ENCODE data around the gene CPB1.

Gene CPB1

DNA sequence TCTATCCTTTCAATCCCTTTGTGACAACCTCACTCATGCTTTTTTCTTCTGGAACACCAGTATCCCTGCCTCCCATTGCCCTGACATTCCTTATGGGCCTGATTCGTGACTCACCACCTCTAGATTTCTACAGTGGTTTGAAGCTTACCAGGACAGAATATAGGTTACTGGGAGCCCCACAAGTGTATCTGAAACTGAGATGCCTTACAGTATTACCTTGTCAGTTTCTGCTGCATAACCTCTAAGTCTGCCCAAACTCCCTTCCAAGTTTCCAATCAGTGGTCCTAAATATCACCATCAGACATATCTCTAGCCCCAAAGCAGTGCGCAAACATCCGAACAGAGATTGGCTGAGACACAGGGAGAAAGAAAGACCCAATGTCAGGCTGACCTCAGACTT is 5.6 kb downstream of the CPB1 start:
- Histone ChIP-seq H3K27ac (ENCODE audit: low read depth, low read length) (no peak overlapping the region), H3K27me3 (ENCODE audit: insufficient read depth, low read length) (no peaks in the 10 kb centered on the region), H3K4me3 (ENCODE audit: low read length) (no peak overlapping the region), H3K4me1 (ENCODE audit: insufficient read depth, low read length) (no peaks in the 10 kb centered on the region), H3K9ac (ENCODE audit: low read depth, low read length) (no peak overlapping the region), H3K36me3 (ENCODE audit: insufficient read depth, low read length) (no peaks in the 10 kb centered on the region), H3K9me3 (ENCODE audit: insufficient read depth, low read depth, low read length) (no peaks in the 10 kb centered on the region)
- WGBS = 92% methylated on average over 3 of the region's 3 CpGs

DNA sequence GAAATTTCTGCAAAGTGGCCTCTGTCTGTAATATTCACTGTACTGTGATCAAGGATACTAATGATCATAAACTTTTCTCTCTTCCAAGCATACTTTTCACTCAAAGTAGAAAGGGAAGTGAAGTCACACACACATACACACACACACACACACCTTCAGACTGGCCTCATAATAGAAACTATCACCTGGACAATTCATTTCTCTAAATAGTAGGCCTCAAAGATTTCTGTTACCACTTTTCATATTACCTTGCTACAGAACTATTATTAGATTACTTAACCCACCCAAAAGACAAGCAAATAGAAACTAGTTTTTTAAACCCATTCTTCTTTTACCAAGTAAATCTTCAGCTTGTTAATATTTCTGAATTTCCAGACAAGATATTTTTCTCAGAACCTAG is 12.2 kb downstream of the CPB1 start:
- Histone ChIP-seq H3K27ac (ENCODE audit: low read depth, low read length) (no peak overlapping the region), H3K27me3 (ENCODE audit: insufficient read depth, low read length) (no peaks in the 10 kb centered on the region), H3K9ac (ENCODE audit: low read depth, low read length) (no peak overlapping the region), H3K9me3 (ENCODE audit: insufficient read depth, low read depth, low read length) (no peaks in the 10 kb centered on the region), H3K4me1 (ENCODE audit: insufficient read depth, low read length) (no peaks in the 10 kb centered on the region), H3K36me3 (ENCODE audit: insufficient read depth, low read length) (no peaks in the 10 kb centered on the region), H3K4me3 (ENCODE audit: low read length) (no peak overlapping the region)

DNA sequence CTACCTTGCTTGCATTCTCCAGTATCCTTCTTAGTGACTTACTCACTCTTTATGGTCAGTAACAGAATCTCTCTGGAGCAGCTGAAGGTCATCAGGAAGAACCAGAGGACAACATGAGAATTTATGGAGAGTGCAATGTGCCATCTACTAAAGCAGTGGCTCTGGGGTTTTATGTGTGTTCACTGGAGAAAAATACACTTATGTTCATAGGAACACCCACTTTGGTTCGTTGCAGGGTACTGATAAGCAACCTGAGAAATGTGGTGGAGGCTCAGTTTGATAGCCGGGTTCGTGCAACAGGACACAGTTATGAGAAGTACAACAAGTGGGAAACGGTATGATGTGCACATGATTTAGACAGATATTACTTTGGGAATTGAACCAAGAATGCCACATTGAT is 12.8 kb downstream of the CPB1 start:
- H3K27ac ChIP-seq (ENCODE audit: low read depth, low read length) = no peak overlapping the region
- no peaks in the 10 kb centered on the region for H3K27me3 ChIP-seq (ENCODE audit: insufficient read depth, low read length)
- H3K36me3 ChIP-seq (ENCODE audit: insufficient read depth, low read length) = no peaks in the 10 kb centered on the region
- WGBS = 94% methylated on average over 4 of the region's 4 CpGs
- H3K9ac ChIP-seq (ENCODE audit: low read depth, low read length) = no peak overlapping the region
- no peaks in the 10 kb centered on the region for H3K4me1 ChIP-seq (ENCODE audit: insufficient read depth, low read length)
- no peak overlapping the region for H3K4me3 ChIP-seq (ENCODE audit: low read length)
- no peaks in the 10 kb centered on the region for H3K9me3 ChIP-seq (ENCODE audit: insufficient read depth, low read depth, low read length)

DNA sequence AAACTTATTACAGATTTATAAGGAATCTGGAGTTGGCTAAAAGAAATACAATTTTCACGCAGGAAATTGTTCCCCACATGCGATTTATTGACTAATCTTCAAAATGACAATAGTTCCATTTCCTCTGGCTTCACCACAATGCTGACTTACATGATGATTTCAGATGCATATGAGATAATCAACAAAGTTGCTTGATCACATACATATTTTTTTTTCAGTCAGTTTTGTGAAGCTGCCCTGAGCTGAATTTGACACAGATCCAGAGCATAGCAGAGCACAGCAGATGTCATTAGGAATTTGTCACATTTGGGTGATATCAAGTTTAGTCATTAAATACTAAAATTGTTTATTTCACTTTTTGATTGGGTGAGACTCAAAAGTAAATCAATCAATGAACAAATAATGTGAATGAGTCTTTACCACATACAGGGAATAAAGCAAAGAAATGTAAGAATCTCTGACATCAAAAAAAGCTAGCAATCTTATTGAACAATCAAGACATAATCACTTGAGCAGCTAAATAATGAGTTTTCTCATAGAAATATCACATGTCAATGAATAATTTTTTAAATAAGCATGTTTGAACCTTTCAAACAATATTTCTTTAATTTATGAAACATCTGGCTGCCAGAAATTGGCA is 18.3 kb downstream of the CPB1 start:
- no peak overlapping the region for H3K4me3 ChIP-seq (ENCODE audit: low read length)
- H3K9me3 ChIP-seq (ENCODE audit: insufficient read depth, low read depth, low read length) = no peaks in the 10 kb centered on the region
- no peaks in the 10 kb centered on the region for H3K36me3 ChIP-seq (ENCODE audit: insufficient read depth, low read length)
- H3K4me1 ChIP-seq (ENCODE audit: insufficient read depth, low read length) = no peaks in the 10 kb centered on the region
- no peak overlapping the region for H3K9ac ChIP-seq (ENCODE audit: low read depth, low read length)
- H3K27me3 ChIP-seq (ENCODE audit: insufficient read depth, low read length) = no peaks in the 10 kb centered on the region
- 94% methylated on average over 2 of the region's 2 CpGs for WGBS
- no peak overlapping the region for H3K27ac ChIP-seq (ENCODE audit: low read depth, low read length)

DNA sequence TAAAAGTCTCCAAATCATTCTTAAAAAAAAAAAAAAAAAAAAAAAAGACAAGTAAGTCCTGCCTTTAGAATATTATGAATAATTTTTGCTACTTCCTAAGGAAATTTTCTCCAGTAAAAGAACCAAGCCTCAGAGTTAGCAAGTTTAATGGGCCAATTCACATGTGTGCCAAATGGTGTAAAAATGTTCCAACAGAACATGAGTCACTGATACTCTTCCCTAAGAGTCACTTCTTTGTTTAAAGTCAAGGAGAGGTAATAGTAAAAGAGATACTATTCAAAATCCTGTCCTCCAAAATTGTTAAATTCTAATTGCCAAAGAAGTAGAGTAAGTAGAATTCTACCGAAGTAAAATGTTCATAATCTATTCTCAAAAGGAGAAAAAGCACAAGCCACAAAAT is 19.7 kb downstream of the CPB1 start:
- WGBS = 86% methylated on average over 1 of the region's 1 CpG
- no peaks in the 10 kb centered on the region for H3K27me3 ChIP-seq (ENCODE audit: insufficient read depth, low read length)

DNA sequence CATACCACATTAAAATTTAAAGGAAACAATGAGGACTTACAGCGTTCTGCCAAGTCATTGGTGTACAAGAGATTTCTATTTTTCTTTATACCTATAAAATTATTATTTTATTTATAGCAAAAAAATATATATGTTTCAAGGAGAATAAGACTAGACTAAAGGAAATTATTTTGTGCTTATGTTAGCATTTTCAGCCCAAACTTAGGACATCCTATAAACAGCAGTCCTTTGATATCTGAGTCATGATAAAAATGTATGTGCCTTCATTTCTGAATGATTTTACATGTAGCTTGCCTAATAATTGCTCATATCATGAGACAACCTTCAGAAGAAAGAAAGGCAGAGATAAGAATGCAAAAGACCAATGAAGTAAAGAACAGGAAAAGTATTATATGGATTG is 20.8 kb downstream of the CPB1 start:
- Histone ChIP-seq H3K27ac (ENCODE audit: low read depth, low read length) (no peak overlapping the region), H3K4me1 (ENCODE audit: insufficient read depth, low read length) (no peaks in the 10 kb centered on the region), H3K9ac (ENCODE audit: low read depth, low read length) (no peak overlapping the region), H3K9me3 (ENCODE audit: insufficient read depth, low read depth, low read length) (no peaks in the 10 kb centered on the region), H3K27me3 (ENCODE audit: insufficient read depth, low read length) (no peaks in the 10 kb centered on the region), H3K4me3 (ENCODE audit: low read length) (no peak overlapping the region), H3K36me3 (ENCODE audit: insufficient read depth, low read length) (no peaks in the 10 kb centered on the region)
- WGBS = no CpG with 5 or more reads among the region's 1 CpG

More for the DNA sequence above, 19.7 kb downstream of the CPB1 start:
- Histone ChIP-seq H3K27ac (ENCODE audit: low read depth, low read length) (no peak overlapping the region), H3K36me3 (ENCODE audit: insufficient read depth, low read length) (no peaks in the 10 kb centered on the region), H3K9me3 (ENCODE audit: insufficient read depth, low read depth, low read length) (no peaks in the 10 kb centered on the region), H3K4me3 (ENCODE audit: low read length) (no peak overlapping the region), H3K4me1 (ENCODE audit: insufficient read depth, low read length) (no peaks in the 10 kb centered on the region), H3K9ac (ENCODE audit: low read depth, low read length) (no peak overlapping the region)

DNA sequence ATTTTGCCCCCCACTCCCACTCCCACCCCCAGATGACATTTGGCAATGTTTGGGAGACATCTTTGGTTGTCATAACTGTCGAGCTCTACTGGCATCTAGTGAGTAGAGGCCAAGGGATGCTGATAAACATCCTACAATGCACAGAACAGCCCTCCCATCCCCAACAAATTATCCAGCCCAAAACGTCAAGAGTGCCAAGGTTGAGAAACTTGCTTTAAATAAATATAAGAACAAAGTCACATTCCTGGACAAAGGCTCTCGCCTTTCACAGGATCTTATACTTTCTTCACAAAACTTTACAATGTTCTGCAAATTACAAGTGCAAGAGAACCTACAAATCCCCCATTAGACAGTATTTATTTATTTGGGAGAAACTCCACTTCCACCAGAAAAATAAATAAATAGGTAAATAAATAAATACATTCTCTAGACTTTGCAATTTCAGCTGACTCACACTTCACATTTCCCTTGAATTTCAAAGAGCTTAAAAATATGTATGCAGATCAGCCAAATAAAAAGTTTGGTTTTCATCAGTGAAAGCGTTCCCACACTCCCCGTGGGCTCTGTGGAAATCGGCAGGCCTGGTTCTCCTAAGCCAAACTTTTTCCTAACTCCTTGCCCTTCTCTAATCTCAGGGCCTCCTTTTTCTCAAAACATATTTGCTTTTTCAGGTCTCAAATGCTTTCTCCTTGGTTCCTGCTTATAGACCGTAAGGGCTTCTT is 24.8 kb downstream of the CPB1 start:
- WGBS = 83% methylated on average over 7 of the region's 7 CpGs
- H3K9me3 ChIP-seq (ENCODE audit: insufficient read depth, low read depth, low read length) = no peaks in the 10 kb centered on the region
- no peaks in the 10 kb centered on the region for H3K4me1 ChIP-seq (ENCODE audit: insufficient read depth, low read length)
- H3K9ac ChIP-seq (ENCODE audit: low read depth, low read length) = no peak overlapping the region
- no peak overlapping the region for H3K27ac ChIP-seq (ENCODE audit: low read depth, low read length)
- no peaks in the 10 kb centered on the region for H3K36me3 ChIP-seq (ENCODE audit: insufficient read depth, low read length)
- no peak overlapping the region for H3K4me3 ChIP-seq (ENCODE audit: low read length)
- H3K27me3 ChIP-seq (ENCODE audit: insufficient read depth, low read length) = no peaks in the 10 kb centered on the region

DNA sequence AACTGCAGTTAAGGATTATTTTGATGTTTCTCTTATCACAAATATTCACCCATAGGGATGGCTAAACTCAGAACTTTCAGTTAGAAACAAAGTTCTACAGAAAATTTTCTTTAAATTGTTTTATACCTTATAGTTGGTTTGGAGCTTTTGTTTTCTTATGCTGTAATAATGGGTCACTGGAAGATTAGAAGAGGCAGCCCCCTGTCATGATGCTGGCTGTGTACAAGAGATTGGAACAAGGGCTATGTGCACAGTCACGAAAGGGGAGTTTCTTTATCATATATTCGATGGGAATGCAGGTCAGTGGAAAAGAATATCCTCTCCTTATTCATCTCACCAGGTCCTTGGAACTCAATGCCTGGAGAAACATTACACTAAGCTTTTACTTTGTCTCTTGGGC is 25.5 kb downstream of the CPB1 start:
- Histone ChIP-seq H3K27me3 (ENCODE audit: insufficient read depth, low read length) (no peaks in the 10 kb centered on the region), H3K27ac (ENCODE audit: low read depth, low read length) (no peak overlapping the region), H3K36me3 (ENCODE audit: insufficient read depth, low read length) (no peaks in the 10 kb centered on the region), H3K4me3 (ENCODE audit: low read length) (no peak overlapping the region), H3K4me1 (ENCODE audit: insufficient read depth, low read length) (no peaks in the 10 kb centered on the region), H3K9ac (ENCODE audit: low read depth, low read length) (no peak overlapping the region), H3K9me3 (ENCODE audit: insufficient read depth, low read depth, low read length) (no peaks in the 10 kb centered on the region)
- WGBS = 100% methylated on average over 2 of the region's 2 CpGs

DNA sequence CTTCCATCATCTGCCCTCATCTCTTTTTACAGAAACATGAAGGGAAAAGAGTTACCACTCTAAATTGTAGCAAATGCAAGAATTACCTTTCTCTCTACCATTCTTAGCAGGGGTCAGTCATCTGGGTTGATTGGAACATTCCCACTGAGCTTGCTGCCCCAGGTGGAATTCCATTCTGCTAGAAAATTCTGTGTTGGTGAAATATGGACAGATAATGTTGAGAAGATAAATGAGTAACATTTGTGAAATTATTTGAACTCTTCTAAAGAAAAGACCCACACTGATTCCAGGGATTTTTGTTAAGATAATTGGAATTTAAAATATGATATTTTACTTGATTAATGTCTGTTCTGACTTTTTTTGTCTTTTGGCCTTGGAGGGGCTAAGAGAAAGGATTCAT is 26.4 kb downstream of the CPB1 start:
- Histone ChIP-seq H3K9ac (ENCODE audit: low read depth, low read length) (no peak overlapping the region), H3K36me3 (ENCODE audit: insufficient read depth, low read length) (no peaks in the 10 kb centered on the region), H3K27me3 (ENCODE audit: insufficient read depth, low read length) (no peaks in the 10 kb centered on the region), H3K4me3 (ENCODE audit: low read length) (no peak overlapping the region), H3K27ac (ENCODE audit: low read depth, low read length) (no peak overlapping the region), H3K9me3 (ENCODE audit: insufficient read depth, low read depth, low read length) (no peaks in the 10 kb centered on the region), H3K4me1 (ENCODE audit: insufficient read depth, low read length) (no peaks in the 10 kb centered on the region)

DNA sequence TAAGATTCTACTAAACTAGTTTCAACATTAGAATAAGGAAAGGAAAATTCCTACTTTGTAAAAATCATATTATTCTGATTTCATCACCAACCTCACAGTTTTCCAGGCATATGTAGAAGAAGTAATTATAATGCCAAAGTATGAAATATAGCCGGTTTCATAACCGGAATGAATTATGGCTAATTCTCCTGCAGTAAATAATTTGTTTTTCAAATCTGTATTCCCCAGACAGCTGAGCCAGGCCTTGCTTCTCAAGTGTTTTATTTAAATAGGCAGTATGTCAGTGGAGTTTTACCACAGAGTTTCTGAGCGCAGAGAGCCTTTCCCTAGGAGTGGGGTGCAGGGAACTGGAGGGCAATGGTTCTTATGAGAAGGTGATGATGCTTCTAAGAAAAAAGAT is 28.8 kb downstream of the CPB1 start:
- H3K36me3 ChIP-seq (ENCODE audit: insufficient read depth, low read length) = no peaks in the 10 kb centered on the region
- no peaks in the 10 kb centered on the region for H3K27me3 ChIP-seq (ENCODE audit: insufficient read depth, low read length)
- WGBS = 87% methylated on average over 3 of the region's 3 CpGs
- no peak overlapping the region for H3K4me3 ChIP-seq (ENCODE audit: low read length)
- no peak overlapping the region for H3K27ac ChIP-seq (ENCODE audit: low read depth, low read length)
- no peaks in the 10 kb centered on the region for H3K9me3 ChIP-seq (ENCODE audit: insufficient read depth, low read depth, low read length)
- no peak overlapping the region for H3K9ac ChIP-seq (ENCODE audit: low read depth, low read length)
- H3K4me1 ChIP-seq (ENCODE audit: insufficient read depth, low read length) = no peaks in the 10 kb centered on the region

DNA sequence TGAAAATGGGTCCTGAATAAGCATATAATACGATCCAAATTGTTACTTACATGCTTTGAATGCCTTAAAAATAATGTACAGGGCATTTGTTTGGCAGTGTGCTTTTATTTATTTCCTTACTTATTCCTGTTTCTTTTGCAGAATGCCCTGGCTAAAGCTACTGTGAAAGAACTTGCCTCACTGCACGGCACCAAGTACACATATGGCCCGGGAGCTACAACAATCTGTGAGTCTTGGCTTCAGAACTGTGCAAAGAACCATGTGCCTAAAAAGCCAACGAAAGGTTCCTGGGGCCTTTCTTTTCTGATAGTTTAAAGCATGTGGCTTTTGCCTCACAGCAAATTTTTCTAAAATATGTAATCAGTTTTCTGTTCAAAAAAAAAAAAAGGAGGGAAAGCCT is 29.7 kb downstream of the CPB1 start:
- Histone ChIP-seq H3K9me3 (ENCODE audit: insufficient read depth, low read depth, low read length) (no peaks in the 10 kb centered on the region), H3K27me3 (ENCODE audit: insufficient read depth, low read length) (no peaks in the 10 kb centered on the region), H3K4me1 (ENCODE audit: insufficient read depth, low read length) (no peaks in the 10 kb centered on the region), H3K27ac (ENCODE audit: low read depth, low read length) (no peak overlapping the region), H3K36me3 (ENCODE audit: insufficient read depth, low read length) (no peaks in the 10 kb centered on the region), H3K4me3 (ENCODE audit: low read length) (no peak overlapping the region), H3K9ac (ENCODE audit: low read depth, low read length) (no peak overlapping the region)
- 93% methylated on average over 4 of the region's 4 CpGs for WGBS
